GM12891 (cell line): ENCODE results near the gene CEP104.
"Not testable (repeated sequence)": the region's sequence is repeated elsewhere in the genome, so short reads cannot be mapped to it uniquely, and the experiment has no call there.

Source experiments
- POLR2A ChIP-seq: IDR thresholded peaks from 2 replicates; pipeline ENCODE4 v1.6.1; 2011; ENCODE audit warnings: low read depth, low read length, control low read depth
- POLR2AphosphoS5 ChIP-seq: IDR thresholded peaks from 2 replicates; pipeline ENCODE4 v1.6.1; 2011; ENCODE audit warnings: low read depth, low read length, control low read depth

GRCh38 chr1:3800795-3801194, 56.2 kb downstream of the CEP104 start:
- not testable (repeated sequence) for TF ChIP-seq POLR2A, POLR2AphosphoS5
